ENCODE results near the gene ZNF69. TPM values are rescaled to one million over a fixed set of nuclear protein-coding genes. Genes with fewer than 3 reads are reported as not detected.

The ZNF69 gene
- not detected in 5 replicates for total RNA-seq (2022; extraction: Qiagen RNA extraction; ENCODE audit: low read depth)

DNA sequence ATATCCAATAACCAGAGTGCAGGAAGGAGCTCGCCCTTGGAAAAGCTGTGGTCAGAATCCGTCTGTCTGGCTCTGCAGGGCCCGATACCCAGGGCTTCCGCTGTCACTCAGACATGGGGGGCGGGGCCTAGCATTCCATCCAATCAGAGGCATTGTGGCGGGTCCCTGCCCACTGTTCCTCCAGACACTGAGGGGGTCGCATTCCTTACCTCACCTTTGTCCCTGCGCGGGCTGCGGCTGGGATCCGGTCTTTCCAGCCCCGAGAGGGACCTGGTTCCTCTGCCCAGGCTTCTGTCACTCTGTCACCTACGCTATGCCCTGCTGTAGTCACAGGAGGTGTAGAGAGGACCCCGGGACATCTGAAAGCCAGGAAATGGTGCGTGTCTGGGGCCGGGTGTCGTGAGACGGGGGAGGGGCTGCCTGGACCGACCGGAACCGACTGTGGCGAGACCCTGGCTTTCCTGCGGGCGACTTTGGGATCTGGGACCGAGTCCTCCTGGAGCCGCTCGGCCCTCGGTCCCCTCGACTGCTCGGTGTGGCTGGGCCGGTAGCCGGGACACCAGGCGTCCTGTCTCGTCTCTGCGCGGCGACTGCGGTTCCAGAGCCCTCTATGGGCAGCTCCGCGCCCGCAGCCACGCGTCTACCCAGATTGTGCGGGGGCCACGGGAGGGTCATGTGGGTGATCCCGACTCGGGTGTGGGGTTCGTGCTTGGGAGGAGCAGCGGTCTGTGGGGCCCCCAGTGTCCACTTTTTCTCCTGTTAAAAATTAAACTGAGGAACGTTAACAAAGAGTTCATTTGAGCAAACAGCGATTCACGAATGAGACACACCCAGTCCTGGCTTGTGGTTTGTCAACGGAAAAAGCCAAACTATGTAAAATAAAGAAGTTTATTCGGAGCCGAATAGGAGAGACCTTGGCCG lies at the start of gene ZNF69:
TSS of gene ZNF69 (plus strand) at position 172 of the 921 bp plus-strand sequence. CDS start at position 314, 142 bp downstream.

DNA sequence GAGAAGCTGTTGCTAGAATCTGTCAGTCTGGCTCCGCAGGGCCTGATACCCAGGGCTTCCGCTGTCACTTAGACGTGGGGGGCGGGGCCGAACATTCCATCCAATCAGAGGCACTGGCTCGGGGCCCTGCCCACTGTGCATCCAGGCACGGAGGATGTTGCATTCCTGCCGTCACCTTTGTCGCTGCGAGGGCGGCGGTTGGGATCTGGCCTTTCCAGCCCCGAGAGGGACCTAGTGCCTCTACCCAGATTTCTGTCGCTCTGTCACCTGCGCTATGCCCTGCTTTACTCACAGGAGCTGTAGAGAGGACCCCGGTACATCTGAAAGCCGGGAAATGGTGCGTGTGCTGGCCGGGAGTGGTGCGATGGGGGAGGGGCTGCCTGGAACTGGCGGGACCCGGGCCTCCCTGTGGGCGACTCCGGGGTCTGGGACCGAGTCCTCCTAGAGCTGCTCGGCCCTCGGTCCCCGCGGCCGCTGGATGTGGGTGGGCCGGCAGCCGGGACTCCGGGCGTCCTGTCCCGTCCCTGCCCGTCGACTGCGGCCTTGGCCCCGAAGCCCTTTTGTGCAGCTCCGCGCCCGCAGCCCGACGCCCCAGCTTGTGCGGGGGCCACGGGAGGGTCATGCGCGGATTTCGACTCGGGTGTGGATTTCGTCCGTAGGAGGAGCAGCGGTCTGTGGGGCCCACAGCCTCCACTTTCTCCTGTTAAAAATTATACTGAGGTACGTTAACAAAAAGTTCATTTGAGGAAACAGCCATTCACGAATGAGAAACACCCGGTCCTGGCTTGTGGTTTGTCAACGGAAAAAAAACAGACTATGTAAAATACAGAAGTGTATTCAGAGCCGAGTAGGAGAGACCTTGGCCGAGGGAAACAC lies 38.8 kb upstream of the ZNF69 start, which contains the start of gene ZNF439:
TSS of gene ZNF439 (plus strand) at position 133 of the 876 bp plus-strand sequence. CDS start at position 275, 142 bp downstream.

DNA sequence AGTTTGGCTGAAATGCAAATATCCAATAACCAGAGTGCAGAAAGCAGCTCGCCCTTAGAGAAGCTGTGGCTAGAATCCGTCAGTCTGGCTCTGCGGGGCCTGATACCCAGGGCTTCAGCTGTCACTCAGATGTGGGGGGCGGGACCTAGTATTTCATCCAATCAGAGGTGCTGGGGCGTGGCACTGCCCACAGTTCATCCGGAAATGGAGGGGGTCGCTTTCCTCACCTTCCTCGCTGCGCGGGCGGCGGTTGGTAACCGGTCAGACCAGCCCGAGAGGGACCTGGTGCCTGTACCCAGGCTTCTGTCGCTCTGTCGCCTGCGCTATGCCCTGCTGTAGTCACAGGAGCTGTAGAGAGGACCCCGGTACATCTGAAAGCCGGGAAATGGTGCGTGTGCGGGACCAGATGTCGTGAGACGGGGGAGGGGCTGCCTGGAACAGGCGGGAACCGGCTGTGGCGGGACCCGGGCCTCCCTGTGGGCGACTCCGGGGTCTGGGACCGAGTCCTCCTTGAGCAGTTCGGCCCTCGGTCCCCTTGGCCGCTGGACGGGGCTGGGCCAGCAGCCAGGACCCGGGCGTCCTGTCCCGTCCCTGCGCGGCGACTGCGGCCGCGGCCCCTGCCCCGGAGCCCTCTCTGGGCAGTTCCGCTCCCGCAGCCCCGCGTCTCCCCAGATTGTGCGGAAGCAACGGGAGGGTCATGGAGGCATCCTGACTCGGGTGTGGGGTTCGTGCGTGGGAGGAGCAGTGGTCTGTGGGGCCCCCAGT lies 37.5 kb downstream of the ZNF69 start, which contains the start of gene ZNF700:
TSS of gene ZNF700 (plus strand) at position 222 of the 765 bp plus-strand sequence. CDS start at position 326, 104 bp downstream.

Other genes with a start within 250 kb of the ZNF69 start
- gene ZNF823, start 148.8 kb upstream of the ZNF69 start, total RNA-seq (2022; extraction: Qiagen RNA extraction; ENCODE audit: low read depth): 2.6 to 3.3 TPM (median 3.0 TPM) in 5 replicates
- gene ZNF441, start 120.8 kb upstream of the ZNF69 start, total RNA-seq (2022; extraction: Qiagen RNA extraction; ENCODE audit: low read depth): not detected in 5 replicates
- not detected in 5 replicates for gene ZNF491, start 89.3 kb upstream of the ZNF69 start, total RNA-seq (2022; extraction: Qiagen RNA extraction; ENCODE audit: low read depth)
- gene ZNF440, start 73.5 kb upstream of the ZNF69 start, total RNA-seq (2022; extraction: Qiagen RNA extraction; ENCODE audit: low read depth): 0.04 to 0.14 TPM (median 0.11 TPM) in 5 replicates
- gene ZNF439, start 39.1 kb upstream of the ZNF69 start, total RNA-seq (2022; extraction: Qiagen RNA extraction; ENCODE audit: low read depth): not detected in 5 replicates
- 0.19 to 0.33 TPM (median 0.30 TPM) in 5 replicates for gene ZNF700, start 37.3 kb downstream of the ZNF69 start, total RNA-seq (2022; extraction: Qiagen RNA extraction; ENCODE audit: low read depth)
- gene ZNF763, start 77.3 kb downstream of the ZNF69 start, total RNA-seq (2022; extraction: Qiagen RNA extraction; ENCODE audit: low read depth): not detected in 5 replicates
- gene ZNF433, start 147.9 kb downstream of the ZNF69 start, total RNA-seq (2022; extraction: Qiagen RNA extraction; ENCODE audit: low read depth): not detected in 5 replicates
- gene ZNF878, start 165.2 kb downstream of the ZNF69 start, total RNA-seq (2022; extraction: Qiagen RNA extraction; ENCODE audit: low read depth): not detected in 5 replicates
- gene ZNF844, start 176.9 kb downstream of the ZNF69 start, total RNA-seq (2022; extraction: Qiagen RNA extraction; ENCODE audit: low read depth): not detected in 5 replicates